Globus pallidus (tissue), 1 donor: Measurements from ENCODE around the gene FOLH1.
"Not testable (repeated sequence)": the region's sequence is repeated elsewhere in the genome, so short reads cannot be mapped to it uniquely, and the experiment has no call there.

Experiments used
- DNase-seq: peaks from one replicate; pipeline ENCODE4 v3.0.0-alpha.2; 2015; ENCODE audit warnings: low spot score

FOLH1 gene

GRCh38 chr11:49208006-49208721 lies at the start of gene FOLH1:
Gene FOLH1 (minus strand): TSS chr11:49208602. CDS start chr11:49208409, 193 bp downstream.
- DNase-seq: peak; percentile 76

GRCh38 chr11:49255148-49255547 lies 46.7 kb upstream of the FOLH1 start:
- not testable (repeated sequence) for DNase-seq

GRCh38 chr11:49251212-49251611 lies 42.8 kb upstream of the FOLH1 start:
- not testable (repeated sequence) for DNase-seq

- DNase-seq: not testable (repeated sequence)
Observed at GRCh38 chr11:49250398-49251115, 42.2 kb upstream of the FOLH1 start.

GRCh38 chr11:49249363-49249762 lies 41.0 kb upstream of the FOLH1 start:
- not testable (repeated sequence) for DNase-seq

- DNase-seq: not testable (repeated sequence)
Observed at GRCh38 chr11:49233685-49234084, 25.3 kb upstream of the FOLH1 start.

GRCh38 chr11:49233019-49233418 lies 24.6 kb upstream of the FOLH1 start:
- DNase-seq: not testable (repeated sequence)

GRCh38 chr11:49231725-49232124 lies 23.3 kb upstream of the FOLH1 start:
- not testable (repeated sequence) for DNase-seq

- DNase-seq: not testable (repeated sequence)
Observed at GRCh38 chr11:49230534-49230933, 22.1 kb upstream of the FOLH1 start.

GRCh38 chr11:49230001-49230400 lies 21.6 kb upstream of the FOLH1 start:
- not testable (repeated sequence) for DNase-seq

GRCh38 chr11:49229136-49229535 lies 20.7 kb upstream of the FOLH1 start:
- DNase-seq: not testable (repeated sequence)

GRCh38 chr11:49225255-49225785 lies 16.9 kb upstream of the FOLH1 start:
- not testable (repeated sequence) for DNase-seq

GRCh38 chr11:49221112-49221511 lies 12.7 kb upstream of the FOLH1 start:
- DNase-seq: no peak

- DNase-seq: peak; percentile 88
Observed at GRCh38 chr11:49213026-49213560, 4.7 kb upstream of the FOLH1 start.

GRCh38 chr11:49206999-49207398 lies 1.4 kb downstream of the FOLH1 start:
- peak; percentile 81 for DNase-seq

- no peak for DNase-seq
Observed at GRCh38 chr11:49202287-49202976, 6.0 kb downstream of the FOLH1 start.

GRCh38 chr11:49196775-49197174 lies 11.6 kb downstream of the FOLH1 start:
- not testable (repeated sequence) for DNase-seq

GRCh38 chr11:49196002-49196401 lies 12.4 kb downstream of the FOLH1 start:
- DNase-seq: not testable (repeated sequence)

GRCh38 chr11:49190287-49190686 lies 18.1 kb downstream of the FOLH1 start:
- peak; percentile 90 for DNase-seq

- not testable (repeated sequence) for DNase-seq
Observed at GRCh38 chr11:49186225-49186624, 22.2 kb downstream of the FOLH1 start.

- DNase-seq: not testable (repeated sequence)
Observed at GRCh38 chr11:49185597-49185996, 22.8 kb downstream of the FOLH1 start.

GRCh38 chr11:49184756-49185155 lies 23.6 kb downstream of the FOLH1 start:
- DNase-seq: not testable (repeated sequence)
